ENCODE data around the gene NFATC3.
"Not testable (repeated sequence)": the region's sequence is repeated elsewhere in the genome, so short reads cannot be mapped to it uniquely, and the experiment has no call there.

Gene NFATC3

DNA sequence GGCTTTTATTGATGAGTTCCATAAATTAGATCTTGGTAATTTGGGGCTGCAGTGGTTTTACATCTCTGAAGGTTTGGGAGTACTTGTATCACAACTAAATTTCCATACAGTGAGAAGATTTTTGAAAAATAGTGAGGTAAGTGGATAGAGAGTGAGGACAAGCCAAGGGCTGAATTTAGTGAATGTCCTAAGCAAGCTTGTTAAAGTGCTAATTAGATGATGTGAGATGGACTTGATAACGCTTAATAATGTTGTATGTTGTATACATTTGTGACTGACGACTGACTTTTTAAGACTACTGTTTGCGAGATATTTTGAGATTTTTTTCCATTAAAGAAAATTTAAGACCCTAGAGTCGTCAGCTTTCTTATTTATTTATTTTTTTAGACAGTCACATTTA lies 3.9 kb downstream of the NFATC3 start:
- H3K4me3 ChIP-seq (ENCODE audit: low read length): no peak overlapping the region
- DNase-seq (ENCODE audit: low read depth): no peak
- TF ChIP-seq, protein P1, sequence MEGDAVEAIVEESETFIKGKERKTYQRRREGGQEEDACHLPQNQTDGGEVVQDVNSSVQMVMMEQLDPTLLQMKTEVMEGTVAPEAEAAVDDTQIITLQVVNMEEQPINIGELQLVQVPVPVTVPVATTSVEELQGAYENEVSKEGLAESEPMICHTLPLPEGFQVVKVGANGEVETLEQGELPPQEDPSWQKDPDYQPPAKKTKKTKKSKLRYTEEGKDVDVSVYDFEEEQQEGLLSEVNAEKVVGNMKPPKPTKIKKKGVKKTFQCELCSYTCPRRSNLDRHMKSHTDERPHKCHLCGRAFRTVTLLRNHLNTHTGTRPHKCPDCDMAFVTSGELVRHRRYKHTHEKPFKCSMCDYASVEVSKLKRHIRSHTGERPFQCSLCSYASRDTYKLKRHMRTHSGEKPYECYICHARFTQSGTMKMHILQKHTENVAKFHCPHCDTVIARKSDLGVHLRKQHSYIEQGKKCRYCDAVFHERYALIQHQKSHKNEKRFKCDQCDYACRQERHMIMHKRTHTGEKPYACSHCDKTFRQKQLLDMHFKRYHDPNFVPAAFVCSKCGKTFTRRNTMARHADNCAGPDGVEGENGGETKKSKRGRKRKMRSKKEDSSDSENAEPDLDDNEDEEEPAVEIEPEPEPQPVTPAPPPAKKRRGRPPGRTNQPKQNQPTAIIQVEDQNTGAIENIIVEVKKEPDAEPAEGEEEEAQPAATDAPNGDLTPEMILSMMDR (IDR thresholded peaks at IDR 0.05; ENCODE audit: insufficient read depth, low read depth, low read length, missing control alignments): no peak

DNA sequence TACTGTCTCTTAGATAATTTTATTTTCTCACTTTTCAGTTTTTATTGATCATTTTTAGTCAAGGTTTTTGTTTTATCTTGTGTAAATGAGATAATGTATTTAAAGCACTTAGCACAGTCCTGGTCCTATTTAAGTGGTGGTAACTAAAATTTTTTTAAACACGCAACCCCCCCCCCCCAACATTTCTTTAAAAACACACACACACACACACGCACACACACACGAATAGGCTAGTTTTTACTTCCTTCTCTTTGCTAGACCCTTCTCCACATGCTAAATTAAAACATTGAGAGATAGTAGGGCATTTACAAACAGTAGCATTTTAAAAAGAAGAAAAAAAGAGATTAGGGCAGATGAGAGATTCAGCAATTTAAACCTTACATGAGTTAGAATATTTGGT lies 5.0 kb downstream of the NFATC3 start:
- TF ChIP-seq, protein P1 (IDR thresholded peaks at IDR 0.05; ENCODE audit: insufficient read depth, low read depth, low read length, missing control alignments): no peak
- H3K4me3 ChIP-seq (ENCODE audit: low read length): no peak overlapping the region
- no peak for DNase-seq (ENCODE audit: low read depth)

DNA sequence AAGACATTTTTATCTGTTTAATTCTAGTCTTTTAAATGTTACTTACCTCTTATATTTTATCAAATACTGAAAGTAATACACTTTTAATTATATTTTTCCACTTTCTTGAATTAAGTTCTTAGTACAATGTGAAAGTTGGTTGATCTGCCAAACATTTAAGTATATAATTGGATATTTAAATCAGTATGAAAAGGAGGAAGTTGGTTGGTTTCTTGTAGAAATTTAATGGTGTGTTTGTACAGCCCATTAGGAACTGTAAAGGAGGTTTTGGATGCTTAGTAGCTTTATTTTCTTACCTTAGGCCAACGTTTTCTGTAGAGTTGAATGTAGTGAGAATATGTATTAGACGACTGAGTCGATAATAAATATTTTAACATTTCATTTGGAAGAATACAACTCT lies 5.4 kb downstream of the NFATC3 start:
- TF ChIP-seq, protein P1 (IDR thresholded peaks at IDR 0.05; ENCODE audit: insufficient read depth, low read depth, low read length, missing control alignments): no peak
- no peak overlapping the region for H3K4me3 ChIP-seq (ENCODE audit: low read length)
- no peak for DNase-seq (ENCODE audit: low read depth)

DNA sequence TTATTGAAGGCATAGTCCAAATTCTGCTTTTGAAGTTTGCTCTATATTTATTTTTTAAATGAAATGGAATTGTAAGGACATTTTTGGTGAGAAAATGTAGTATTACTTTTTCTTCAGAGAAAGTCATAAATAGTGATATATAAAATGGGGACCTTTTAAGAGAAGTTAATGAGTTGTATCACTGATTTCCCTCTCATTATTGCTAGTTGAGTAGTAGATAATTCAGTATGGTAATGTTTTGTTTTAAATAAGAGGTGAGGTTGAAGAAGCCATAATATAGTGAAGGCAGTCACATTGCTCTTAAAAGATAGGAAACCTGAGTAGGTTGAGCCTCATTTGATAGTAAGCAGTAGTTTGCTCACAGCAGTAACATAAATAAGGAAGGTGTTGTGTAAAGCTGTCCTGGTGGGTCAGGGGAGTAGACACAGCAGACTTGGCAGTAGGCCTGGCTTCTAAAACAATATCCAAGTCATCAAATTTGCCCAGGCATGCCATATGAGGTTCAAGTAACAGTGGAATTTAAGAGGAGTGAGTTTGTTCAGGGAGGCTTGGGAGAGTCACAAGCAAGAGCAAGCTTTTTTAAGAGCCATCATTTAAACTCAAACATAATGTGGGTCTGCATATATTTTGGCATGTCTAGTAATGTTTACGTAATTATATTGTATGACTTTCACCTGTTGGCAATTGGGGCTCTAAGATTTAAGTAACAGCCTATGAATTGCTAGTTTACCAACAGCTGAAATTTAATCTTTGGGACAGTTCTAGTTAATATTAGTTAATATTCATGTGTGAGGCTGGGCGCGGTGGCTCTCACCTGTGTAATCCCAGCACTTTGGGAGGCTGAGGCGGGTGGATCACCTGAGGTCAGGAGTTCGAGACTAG lies 6.5 kb downstream of the NFATC3 start:
- no peak overlapping the region for H3K4me3 ChIP-seq (ENCODE audit: low read length)
- peak; percentile 97 for DNase-seq (ENCODE audit: low read depth)
- TF ChIP-seq, protein P1 (IDR thresholded peaks at IDR 0.05; ENCODE audit: insufficient read depth, low read depth, low read length, missing control alignments): no peak

DNA sequence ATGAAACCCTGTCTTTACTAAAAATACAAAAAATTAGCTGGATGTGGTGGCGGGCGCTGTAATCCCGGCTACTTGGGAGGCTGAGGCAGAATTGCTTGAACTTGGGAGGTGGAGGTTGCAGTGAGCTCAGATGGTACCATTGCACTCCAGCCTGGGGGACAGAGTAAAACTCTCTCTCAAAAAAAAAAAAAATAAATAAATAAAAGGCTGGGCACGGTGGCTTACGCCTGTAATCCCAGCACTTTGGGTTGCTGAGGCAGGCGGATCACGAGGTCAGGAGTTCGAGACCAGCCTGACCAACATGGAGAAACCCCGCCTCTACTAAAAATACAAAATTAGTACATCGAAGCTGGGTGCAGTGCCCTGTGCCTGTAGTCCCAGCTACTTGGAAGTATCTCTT lies 7.1 kb downstream of the NFATC3 start:
- H3K4me3 ChIP-seq (ENCODE audit: low read length); DNase-seq (ENCODE audit: low read depth): not testable (repeated sequence)

DNA sequence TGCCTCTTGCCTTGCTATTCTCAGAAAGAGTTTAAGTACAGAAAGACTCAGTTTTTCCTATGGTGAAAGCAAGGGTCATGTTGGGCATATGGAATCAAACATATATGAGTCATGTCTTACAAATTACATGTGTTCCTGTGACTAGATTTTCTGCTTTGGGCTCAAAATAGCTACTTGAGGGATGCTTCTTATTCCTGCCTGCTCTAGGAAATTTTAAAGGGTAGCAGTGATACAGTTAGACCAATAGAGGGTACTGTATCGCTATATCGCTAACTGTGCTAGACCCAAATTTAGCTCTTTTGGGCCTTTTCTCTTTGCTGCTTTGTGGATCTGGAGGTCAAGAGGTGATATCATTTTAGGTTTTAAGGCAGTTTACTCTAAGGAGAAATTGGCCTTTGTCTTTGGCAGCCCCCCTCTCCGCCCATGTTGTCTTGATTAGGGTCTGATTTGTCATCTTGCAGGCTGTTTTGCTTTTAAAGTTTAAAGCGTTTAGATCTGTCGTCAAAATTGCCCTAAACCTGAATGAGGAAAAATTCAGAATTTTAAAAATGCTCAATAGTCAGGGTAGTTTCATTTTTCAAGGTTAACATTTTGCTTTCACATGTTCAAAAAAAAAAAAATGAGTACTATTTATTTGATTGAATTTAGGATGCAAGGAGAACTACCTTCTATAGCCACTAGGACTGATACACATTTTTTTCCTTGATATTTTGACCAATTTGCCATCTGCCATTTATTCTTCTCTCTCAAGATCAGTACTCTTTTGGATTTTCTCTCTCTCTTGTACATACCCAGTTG lies 8.8 kb downstream of the NFATC3 start:
- peak; percentile 31 for DNase-seq (ENCODE audit: low read depth)
- H3K4me3 ChIP-seq (ENCODE audit: low read length): no peak overlapping the region
- TF ChIP-seq, protein P1 (IDR thresholded peaks at IDR 0.05; ENCODE audit: insufficient read depth, low read depth, low read length, missing control alignments): peak; percentile 10

DNA sequence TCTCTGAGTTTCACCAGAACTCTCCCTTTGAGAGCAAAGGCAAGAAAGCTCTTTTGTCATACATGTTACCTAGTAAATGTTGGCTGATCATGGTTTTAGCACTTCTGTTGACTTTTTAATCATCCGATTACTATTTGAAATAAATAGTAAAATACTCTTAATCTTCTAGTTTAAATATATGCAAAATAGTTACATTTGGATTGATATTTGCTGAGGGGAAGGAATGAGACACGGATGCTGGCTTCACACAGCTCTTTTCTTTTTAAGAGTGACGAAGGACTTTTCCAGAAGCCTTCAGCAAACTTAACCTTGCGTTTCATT lies 9.4 kb downstream of the NFATC3 start:
- no peak for DNase-seq (ENCODE audit: low read depth)
- TF ChIP-seq, protein P1 (IDR thresholded peaks at IDR 0.05; ENCODE audit: insufficient read depth, low read depth, low read length, missing control alignments): no peak
- no peak overlapping the region for H3K4me3 ChIP-seq (ENCODE audit: low read length)

Data from epithelial cell of esophagus (primary cell).